ENCODE data around the gene ABCA2.
A peak's percentile ranks its signal among the peaks of the same experiment; 100 is the strongest.

The ABCA2 gene

GRCh38 chr9:136979769-136980587 is 48.1 kb downstream of the ABCA2 start:
- no peak for DNase-seq

- no peak for DNase-seq
Observed at GRCh38 chr9:136978865-136979544, 49.0 kb downstream of the ABCA2 start.

GRCh38 chr9:136978073-136978864 is 49.8 kb downstream of the ABCA2 start:
- DNase-seq = peak; percentile 21 to 72 (median 62)

DNA sequence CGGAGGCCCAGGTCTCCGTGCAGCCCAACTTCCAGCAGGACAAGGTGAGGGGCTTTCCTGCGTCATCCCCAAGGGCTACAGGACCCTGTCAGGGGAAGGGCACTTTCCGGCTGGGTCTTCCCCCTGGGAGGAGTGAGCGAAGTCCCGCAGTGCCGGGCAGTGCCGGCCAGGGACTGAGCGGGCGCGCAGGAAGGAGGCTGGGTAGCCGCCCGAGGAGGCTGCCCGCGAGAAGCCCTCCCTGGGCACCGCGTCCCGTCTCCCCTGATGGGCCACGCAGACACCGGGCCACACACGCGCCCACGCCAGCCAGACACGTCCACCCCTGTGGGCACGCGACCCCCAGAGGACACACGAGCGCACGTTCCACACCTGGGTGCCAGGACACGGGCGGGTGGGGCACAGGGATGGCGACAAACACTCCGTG is 50.4 kb downstream of the ABCA2 start:
- DNase-seq = no peak

- no peak for DNase-seq
Observed at GRCh38 chr9:136977223-136977622, 50.8 kb downstream of the ABCA2 start, which contains the start of gene PTGDS. Gene PTGDS (plus strand): TSS chr9:136977504. CDS start chr9:136977579, 75 bp downstream.

- no peak for DNase-seq
Observed at GRCh38 chr9:136975644-136976043, 52.4 kb downstream of the ABCA2 start.

DNA sequence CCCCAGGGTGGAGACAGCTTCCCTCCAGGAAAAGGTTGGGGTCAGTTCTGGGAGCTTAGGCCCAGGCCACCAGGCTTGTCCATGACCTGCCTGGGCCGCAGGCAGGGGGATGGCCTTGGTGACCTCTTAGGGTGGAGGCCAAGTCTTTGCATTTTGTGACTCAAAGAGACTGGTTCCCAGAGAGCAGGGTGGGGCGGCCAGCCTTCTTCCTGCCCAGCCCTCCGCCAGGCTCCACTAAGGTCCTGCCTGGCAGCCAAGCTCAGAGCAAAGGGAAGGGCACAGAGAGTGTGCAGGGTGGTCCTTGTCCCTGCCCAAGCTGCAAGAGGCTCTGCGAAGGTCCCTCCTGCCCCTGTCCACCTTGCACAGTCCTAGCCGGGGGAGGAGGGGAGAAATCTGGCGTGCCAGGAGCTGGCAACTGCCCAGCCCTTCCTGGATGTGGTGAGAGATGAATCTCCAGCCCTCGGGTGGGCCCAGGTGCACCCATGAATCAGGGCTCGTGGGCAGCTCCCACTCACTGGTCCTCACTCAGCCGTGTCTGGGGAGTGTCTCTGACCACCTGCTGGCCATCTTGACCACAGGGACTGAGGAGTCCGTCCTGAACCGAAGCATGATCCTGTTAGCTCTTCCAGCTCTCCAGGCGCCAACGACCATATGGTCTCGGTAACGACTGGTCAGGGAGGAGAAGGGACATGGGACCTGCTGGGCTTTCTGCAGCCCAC is 53.1 kb downstream of the ABCA2 start:
- no peak for DNase-seq

DNA sequence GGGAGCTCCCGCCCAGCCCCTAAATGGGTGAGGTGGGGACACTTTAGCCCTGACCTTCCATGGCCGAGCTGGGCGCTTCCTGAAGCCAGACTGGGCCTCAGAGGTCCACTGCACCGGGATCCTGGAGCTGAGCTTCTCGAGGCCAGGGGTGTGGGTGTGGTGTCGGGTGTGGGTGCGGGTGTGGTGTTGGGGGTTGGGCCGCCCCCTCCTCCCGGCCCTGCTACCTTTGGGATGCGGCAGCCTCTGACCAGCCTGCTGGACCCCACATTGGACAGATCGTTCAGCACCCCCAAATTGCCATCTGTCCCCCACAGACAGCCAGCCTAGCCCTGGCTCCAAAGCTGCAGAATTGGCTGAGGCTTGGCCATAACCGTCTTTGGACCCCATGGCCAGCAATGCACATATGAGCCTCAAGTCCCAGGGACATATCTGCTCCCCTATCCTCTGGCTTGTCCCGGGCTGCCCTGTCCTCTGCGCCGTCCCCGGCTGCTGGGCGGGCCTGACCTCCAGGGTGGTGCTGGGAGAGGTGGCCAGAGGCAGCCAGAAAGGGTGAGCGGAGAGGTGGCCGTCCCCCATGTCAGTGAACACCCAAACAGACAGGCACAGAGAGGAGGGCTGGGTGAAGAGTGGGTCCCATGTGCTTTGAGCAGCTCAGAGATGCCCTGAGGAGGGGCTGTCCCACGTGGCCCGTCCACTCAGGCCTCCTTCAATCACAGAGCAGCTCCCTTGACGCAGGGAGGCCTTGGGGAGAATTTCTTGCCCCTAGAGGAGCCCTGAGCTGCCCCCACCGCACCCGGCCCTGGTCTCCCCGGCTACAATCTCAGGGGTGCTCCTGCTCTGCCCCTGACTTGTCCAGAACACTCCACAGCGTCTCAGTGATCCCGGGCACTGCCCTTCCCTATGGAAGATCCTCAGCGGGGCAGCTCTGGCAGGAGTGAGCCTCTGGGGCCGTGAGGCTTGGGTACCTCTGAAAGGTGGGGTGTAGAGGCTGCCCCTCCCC is 54.1 kb downstream of the ABCA2 start:
- DNase-seq = no peak

DNA sequence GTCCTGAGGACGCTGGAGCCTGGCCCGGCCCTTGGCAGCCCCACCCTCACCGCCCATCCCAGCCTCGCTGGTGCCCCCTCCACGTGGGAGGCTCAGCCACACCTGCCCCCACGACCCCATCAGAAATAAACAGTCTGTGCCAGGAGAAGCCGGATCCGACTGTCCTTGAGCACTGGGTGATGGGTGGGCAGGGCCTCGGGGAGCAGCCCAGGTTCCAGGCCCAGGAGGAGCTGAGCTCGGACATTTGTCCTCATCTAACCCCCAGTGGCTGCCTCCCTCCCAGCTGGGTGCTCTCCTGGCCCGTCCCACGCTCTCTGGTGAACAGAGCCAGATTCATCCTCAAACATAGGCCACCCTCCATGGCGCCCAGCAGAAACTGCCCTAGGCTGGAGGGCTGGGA is 55.3 kb downstream of the ABCA2 start:
- no peak for DNase-seq

DNA sequence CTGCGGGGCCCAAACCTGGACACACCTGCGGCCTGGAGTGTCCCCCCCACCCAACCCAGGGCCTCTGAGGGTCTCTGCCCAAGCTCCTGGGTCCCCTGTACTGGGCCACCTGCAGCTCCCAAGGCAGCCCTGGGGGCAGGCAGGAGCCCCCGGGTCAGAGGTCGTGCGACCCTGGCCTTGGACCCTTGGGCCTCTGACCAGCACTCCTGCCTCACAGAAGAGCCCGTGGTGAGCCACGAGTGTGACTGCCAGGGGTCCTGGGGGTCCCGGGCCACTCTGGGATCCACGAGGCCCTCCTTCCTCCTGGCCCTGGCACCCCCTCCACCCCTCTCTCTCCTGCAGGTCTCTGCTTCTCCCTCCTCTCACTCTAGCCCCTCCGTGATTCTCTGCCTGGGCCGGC is 55.7 kb downstream of the ABCA2 start:
- no peak for DNase-seq

DNA sequence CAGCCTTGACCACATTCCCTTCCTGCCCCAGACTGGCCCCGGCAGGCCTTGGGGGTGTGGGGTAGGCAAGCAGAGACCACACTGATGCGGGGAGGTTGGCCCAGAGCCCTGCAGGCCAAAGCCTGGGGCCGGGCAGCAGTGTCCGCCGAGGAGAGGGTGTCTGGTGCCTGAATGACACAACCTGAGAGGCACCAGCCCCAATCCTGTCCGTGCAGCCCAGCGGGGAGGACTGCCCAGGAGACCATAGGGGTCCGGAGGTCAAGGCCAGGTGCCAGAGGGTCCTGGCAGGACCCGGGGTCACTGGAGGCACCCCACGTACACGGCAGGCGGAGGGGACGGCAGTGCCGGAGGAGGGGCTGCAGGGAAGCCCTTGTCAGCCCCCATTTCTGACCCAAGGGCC is 56.3 kb downstream of the ABCA2 start:
- no peak for DNase-seq

DNA sequence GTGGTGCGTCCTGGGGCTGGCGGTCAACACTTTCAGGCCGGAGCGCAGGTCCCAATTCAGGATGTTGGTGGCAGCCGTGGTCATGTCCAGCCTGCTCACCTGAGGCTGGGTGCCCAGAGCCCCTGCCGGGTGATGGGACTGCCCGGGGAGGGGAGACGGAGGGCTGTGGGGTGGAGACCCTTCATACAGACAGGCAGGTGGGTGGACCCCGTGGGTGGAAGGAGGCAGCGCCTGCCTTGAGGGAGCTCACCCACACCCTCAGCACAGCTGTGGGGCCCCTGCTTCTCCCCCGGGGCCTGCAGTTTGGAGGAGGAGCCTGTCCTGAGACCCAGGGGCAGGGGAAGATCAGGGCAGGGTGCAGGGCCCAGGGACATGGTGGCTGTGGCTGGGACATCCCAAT is 57.7 kb downstream of the ABCA2 start:
- no peak for DNase-seq

DNA sequence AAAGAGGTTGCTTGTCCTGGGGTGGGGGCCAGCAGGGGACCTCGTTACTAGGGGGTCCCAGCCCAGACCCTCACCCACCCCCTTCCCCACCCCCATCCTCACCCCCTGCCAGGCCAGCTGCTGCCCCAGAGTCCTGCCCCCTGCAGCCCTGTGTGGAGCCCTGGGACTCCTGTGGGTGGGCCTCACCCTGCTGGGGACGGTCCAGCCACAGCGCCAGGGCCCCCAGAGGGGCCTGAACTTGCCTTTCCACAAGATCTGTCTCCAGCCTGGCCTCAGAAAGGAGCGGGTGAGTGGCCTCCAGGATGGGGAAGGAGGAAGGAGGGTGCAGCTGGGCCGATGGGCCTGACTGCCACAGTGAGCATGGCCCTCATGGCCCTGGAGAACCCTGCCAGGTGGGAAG is 58.3 kb downstream of the ABCA2 start:
- DNase-seq = no peak

GRCh38 chr9:136969150-136969549 is 58.9 kb downstream of the ABCA2 start:
- DNase-seq = no peak

DNA sequence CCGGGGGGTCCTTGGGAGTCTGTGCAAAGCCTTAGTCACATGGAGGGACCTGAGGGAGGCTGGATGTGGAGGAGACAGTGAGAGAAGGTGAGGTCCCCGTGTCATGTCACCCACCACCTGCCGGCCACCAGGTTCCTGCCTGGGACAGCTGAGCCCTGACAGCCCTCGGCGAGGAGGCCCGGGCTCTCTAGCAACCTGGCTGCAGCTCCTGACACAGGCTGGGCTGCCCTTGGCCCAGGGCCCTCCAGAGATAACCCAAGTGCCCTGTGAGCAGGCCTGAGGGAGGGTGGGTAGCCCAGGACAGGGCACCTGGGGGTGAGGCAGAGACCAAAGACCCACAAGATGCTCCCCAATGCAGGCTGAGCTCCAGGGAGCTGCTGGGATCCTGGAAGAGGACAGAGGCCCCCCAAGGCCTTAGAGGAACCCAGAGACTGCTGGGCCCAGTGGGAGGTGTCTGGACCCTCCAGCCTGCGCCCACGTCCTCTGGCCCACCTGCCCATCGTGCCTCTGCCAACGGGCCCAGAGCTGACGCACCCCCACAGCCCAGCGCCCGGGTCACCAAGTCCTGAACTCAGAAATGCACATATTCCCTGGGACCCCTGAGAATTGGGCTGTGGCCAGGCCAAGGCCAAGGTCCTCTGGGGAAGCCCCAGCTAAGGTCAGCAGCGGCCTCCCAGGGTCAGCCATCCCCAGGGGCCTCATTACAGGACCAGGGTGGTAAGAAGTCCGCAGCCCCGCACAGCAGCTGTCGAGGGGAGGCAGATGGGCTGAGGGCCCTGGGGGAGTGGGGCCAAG is 59.5 kb downstream of the ABCA2 start:
- no peak for DNase-seq

GRCh38 chr9:136965771-136966484 is 62.1 kb downstream of the ABCA2 start:
- no peak for DNase-seq

- DNase-seq = no peak
Observed at GRCh38 chr9:136964833-136965422, 63.1 kb downstream of the ABCA2 start.

GRCh38 chr9:136964171-136964689 is 63.8 kb downstream of the ABCA2 start:
- DNase-seq = peak; percentile 16 to 72 (median 44)

- DNase-seq = no peak
Observed at GRCh38 chr9:136963751-136964150, 64.3 kb downstream of the ABCA2 start.

Measured in NCI-H1417 (cell line).